B cell (primary cell): ENCODE data around the gene TRAM2. TPM values are rescaled to one million over a fixed set of nuclear protein-coding genes. Genes with fewer than 3 reads are reported as not detected.

ENCODE experiments used
- ATAC-seq: fragments of 200-7000 bp; cut with Tn5 transposase; one replicate; pipeline ENCODE4 v1.10.0; 2021; ENCODE audit warnings: low read depth, mild to moderate bottlenecking, moderate number of reproducible peaks, moderate library complexity
- CTCF ChIA-PET: fragments of 350-600 bp; sonication (Branson Sonifier 250); formaldehyde crosslinking; loops from one replicate; lab custom pipeline; 2021; ENCODE audit warnings: antibody characterized with exemption, inconsistent platforms; lab: Charles Lee
- POLR2A ChIA-PET: fragments of 350-600 bp; sonication (Branson Sonifier 250); formaldehyde crosslinking; loops from one replicate; lab custom pipeline; 2021; ENCODE audit warnings: antibody characterized with exemption; lab: Charles Lee
- DNase-seq: peaks from one replicate; pipeline ENCODE4 v3.0.0; 2013
- H2AFZ ChIP-seq: 2 replicates; pipeline ENCODE4 v1.6.1; 2012; ENCODE audit warnings: mild to moderate bottlenecking, low read depth, low read length; ENCODE audit not compliant: insufficient read depth, poor library complexity, severe bottlenecking
- H3K27ac ChIP-seq, 2 donors: 1 replicate in 1 of 2; 2 replicates in 1 of 2; pipeline ENCODE4 v1.5.1; 2012 to 2013; ENCODE audit warnings: low read length in 2 of 2, mild to moderate bottlenecking in 2 of 2, moderate library complexity in 1 of 2
- H3K27me3 ChIP-seq, 4 experiments: fragments of 200-600 bp in 1 of 4; sonication (generic) in 1 of 4; replicated peaks in 1 of 4; 1 replicate in 2 of 4; 2 replicates in 2 of 4; pipeline versions ENCODE4 v1.6.1 to v1.7.0; 2013 to 2016; ENCODE audit warnings: low read length in 3 of 4, mild to moderate bottlenecking in 2 of 4, mixed read lengths in 1 of 4, moderate library complexity in 1 of 4; ENCODE audit not compliant: insufficient read depth in 4 of 4, control insufficient read depth in 3 of 4; ENCODE audit errors: control extremely low read depth in 1 of 4
- H3K36me3 ChIP-seq, 2 experiments: replicated peaks in 1 of 2; 1 replicate in 1 of 2; 2 replicates in 1 of 2; pipeline versions ENCODE4 v1.6.1 to v1.7.1; 2013; ENCODE audit warnings: low read length in 1 of 2; ENCODE audit not compliant: insufficient read depth in 2 of 2, control insufficient read depth in 1 of 2; ENCODE audit errors: control extremely low read depth in 1 of 2, extremely low read depth in 1 of 2
- H3K4me1 ChIP-seq, 2 donors: fragments of 200-600 bp in 1 of 2; sonication (generic) in 1 of 2; 1 replicate in 1 of 2; 2 replicates in 1 of 2; pipeline versions ENCODE4 v1.5.1 to v1.6.1; 2013 to 2017; ENCODE audit warnings: low read length in 2 of 2; ENCODE audit not compliant: control insufficient read depth in 2 of 2, insufficient read depth in 2 of 2
- H3K4me2 ChIP-seq: replicated peaks from 2 replicates; pipeline ENCODE3; 2012; ENCODE audit warnings: mild to moderate bottlenecking, low read depth, low read length; ENCODE audit not compliant: poor library complexity, severe bottlenecking
- H3K4me3 ChIP-seq, 5 experiments: fragments of 200-600 bp in 1 of 5; sonication (generic) in 1 of 5; 1 replicate in 3 of 5; 2 replicates in 2 of 5; pipeline versions ENCODE4 v1.5.1 to v1.7.0; 2011 to 2016; ENCODE audit warnings: low read length in 4 of 5, mild to moderate bottlenecking in 4 of 5, low read depth in 2 of 5, control low read depth in 1 of 5, moderate library complexity in 1 of 5; ENCODE audit not compliant: insufficient read depth in 1 of 5; ENCODE audit errors: control extremely low read depth in 1 of 5, extremely low read depth in 1 of 5
- H3K79me2 ChIP-seq: fragments of 200-600 bp; sonication (generic); one replicate; pipeline ENCODE4 v1.6.0; 2016; ENCODE audit warnings: low read length; ENCODE audit not compliant: control insufficient read depth, insufficient read depth
- H3K9ac ChIP-seq: fragments of 200-600 bp; sonication (generic); 2 replicates; pipeline ENCODE4 v1.6.1; 2017; ENCODE audit warnings: mild to moderate bottlenecking, low read length, moderate library complexity
- H3K9me3 ChIP-seq, 3 donors: one replicate each; pipeline versions ENCODE4 v1.6.1 to v1.7.1; 2013; ENCODE audit warnings: low read length in 2 of 3; ENCODE audit not compliant: control insufficient read depth in 2 of 3, insufficient read depth in 1 of 3; ENCODE audit errors: control extremely low read depth in 1 of 3
- H4K20me1 ChIP-seq: 2 replicates; pipeline ENCODE4 v1.6.0; 2012; ENCODE audit warnings: mild to moderate bottlenecking, low read length; ENCODE audit not compliant: insufficient read depth, control insufficient read depth, poor library complexity, severe bottlenecking
- H3K27ac Mint-ChIP-seq: one replicate; pipeline ENCODE4 v1.8.0; 2021; ENCODE audit warnings: mixed read lengths
- H3K27me3 Mint-ChIP-seq: one replicate; pipeline ENCODE4 v1.8.0; 2021; ENCODE audit warnings: mixed read lengths
- H3K4me1 Mint-ChIP-seq: one replicate; pipeline ENCODE4 v1.8.0; 2021; ENCODE audit warnings: mixed read lengths
- H3K4me3 Mint-ChIP-seq: one replicate; pipeline ENCODE4 v1.8.0; 2021; ENCODE audit warnings: mixed read lengths
- H3K9me3 Mint-ChIP-seq: one replicate; pipeline ENCODE4 v1.8.0; 2022; ENCODE audit warnings: mixed read lengths; ENCODE audit not compliant: insufficient read depth
- CTCF ChIP-seq: fragments of 200-600 bp; IDR thresholded peaks from one replicate; pipeline ENCODE4 v1.8.0; 2022; ENCODE audit warnings: antibody characterized with exemption, mild to moderate bottlenecking
- EZH2 ChIP-seq: IDR thresholded peaks from 2 replicates; pipeline ENCODE4 v1.6.1; 2012; ENCODE audit warnings: borderline replicate concordance, low read depth, mild to moderate bottlenecking, moderate library complexity, low read length; ENCODE audit not compliant: insufficient read depth, poor library complexity, severe bottlenecking
- WGBS: methylation state at CpG from one replicate; pipeline ENCODE4 v1.1.5; 2013; ENCODE audit warnings: missing lambda C conversion rate; ENCODE audit not compliant: insufficient coverage; 5-methylcytosine and 5-hydroxymethylcytosine counted together
- intact Hi-C: fragments of 100-400 bp; cut with micrococcal nuclease; formaldehyde crosslinking; loops from one replicate; pipeline ENCODE4 v1.10.0; 2022
- polyA plus RNA-seq: library from polyadenylated mRNA; depleted of rRNA; stranded (reverse); fragments of >200 nt; gene quantifications from 2 replicates; pipeline ENCODE4 v1.2.3, GENCODE V29; 2012
- total RNA-seq, 2 donors: library from RNA; stranded (reverse); fragments of 120-200 nt in 1 of 2; gene quantifications; 1 replicate in 1 of 2; 2 replicates in 1 of 2; pipeline versions ENCODE4 v1.2.3 to v1.2.4, GENCODE V29; 2013 to 2022

The TRAM2 gene
- total and polyA plus RNA-seq, 2 donors (not counting 1 experiment from before 2014, with no cell fraction given), result 9.0 to 13.3 TPM

- peaks cover 34% of the 10 kb centered on the region for H4K20me1 ChIP-seq
- ATAC-seq (no peak), DNase-seq (no peak)
- H3K9ac ChIP-seq, result no peak overlapping the region
- H3K36me3 ChIP-seq, result peaks cover 0 to 6% of the 10 kb centered on the region in 2 experiments
- H3K27me3 ChIP-seq, result no peaks in the 10 kb centered on the region
- WGBS, result 100% methylated on average over 2 of the region's 4 CpGs
- Mint-ChIP-seq H3K4me1 (peaks cover 55% of the 10 kb centered on the region), H3K9me3 (no peaks in the 10 kb centered on the region), H3K27me3 (no peaks in the 10 kb centered on the region), H3K4me3 (no peak overlapping the region), H3K27ac (no peak overlapping the region)
- H3K4me1 ChIP-seq, result peaks cover 3 to 18% of the 10 kb centered on the region in 2 donors
- peaks cover 94% of the 10 kb centered on the region for H3K79me2 ChIP-seq
- no peak overlapping the region for H3K4me3 ChIP-seq
- no peak overlapping the region for H3K27ac ChIP-seq
- H2AFZ ChIP-seq, result no peak overlapping the region
- ChIA-PET POLR2A (no interaction called here), CTCF (interaction anchor here (2.3 kb wide), 1 partner anchor 8 kb away, joined by 7 read pairs; the partner anchor contains the start of gene TRAM2)
- intact Hi-C loops, result no loop called here
- H3K9me3 ChIP-seq, result no peaks in the 10 kb centered on the region
- TF ChIP-seq EZH2 (no peak), CTCF (no peak)
- no peak overlapping the region for H3K4me2 ChIP-seq
These were observed 8.5 kb downstream of the TRAM2 start for GRCh38 chr6:52568320-52568719.

- intact Hi-C loops, result no loop called here
- no peaks in the 10 kb centered on the region for H3K27me3 Mint-ChIP-seq
- ChIA-PET POLR2A (no interaction called here), CTCF (interaction anchor here (2.3 kb wide), 1 partner anchor 10 kb away, joined by 7 read pairs; the partner anchor contains the start of gene TRAM2)
- Histone ChIP-seq H3K4me1 (peaks cover 3 to 18% of the 10 kb centered on the region in 2 donors), H3K36me3 (peaks cover 0 to 3% of the 10 kb centered on the region in 2 experiments), H3K4me2 (no peak overlapping the region), H3K27ac (no peak overlapping the region), H3K9ac (no peak overlapping the region), H2AFZ (no peak overlapping the region), H4K20me1 (peaks cover 38% of the 10 kb centered on the region), H3K79me2 (peaks cover 85% of the 10 kb centered on the region), H3K4me3 (no peak overlapping the region), H3K9me3 (no peaks in the 10 kb centered on the region), H3K27me3 (no peaks in the 10 kb centered on the region)
- H3K9me3 Mint-ChIP-seq, result no peaks in the 10 kb centered on the region
- DNase-seq (no peak), ATAC-seq (no peak)
- no peak for TF ChIP-seq EZH2
- no peak for TF ChIP-seq CTCF
- no peak overlapping the region for H3K27ac Mint-ChIP-seq
- 100% methylated on average over 1 of the region's 3 CpGs for WGBS
- no peak overlapping the region for H3K4me3 Mint-ChIP-seq
- H3K4me1 Mint-ChIP-seq, result peaks cover 51% of the 10 kb centered on the region
These were observed 10.0 kb downstream of the TRAM2 start for GRCh38 chr6:52566853-52567279.
